Measurements from ENCODE around the gene MFNG.

MFNG gene

GRCh38 chr22:37442537-37442936, 43.6 kb downstream of the MFNG start:
- no peak overlapping the region for H3K27ac ChIP-seq
- no peak for TF ChIP-seq CTCF (IDR thresholded peaks at IDR 0.05)
- no peak for TF ChIP-seq ZFX (IDR thresholded peaks at IDR 0.05; ENCODE audit: borderline replicate concordance)

GRCh38 chr22:37442135-37442534, 44.0 kb downstream of the MFNG start:
- H3K27ac ChIP-seq, result no peak overlapping the region
- TF ChIP-seq CTCF (IDR thresholded peaks at IDR 0.05) (no peak), ZFX (IDR thresholded peaks at IDR 0.05; ENCODE audit: borderline replicate concordance) (no peak)

GRCh38 chr22:37440875-37441274, 45.3 kb downstream of the MFNG start:
- no peak overlapping the region for H3K27ac ChIP-seq
- TF ChIP-seq CTCF (IDR thresholded peaks at IDR 0.05) (no peak), ZFX (IDR thresholded peaks at IDR 0.05; ENCODE audit: borderline replicate concordance) (no peak)

GRCh38 chr22:37439347-37439746, 46.8 kb downstream of the MFNG start:
- H3K27ac ChIP-seq, result no peak overlapping the region
- TF ChIP-seq CTCF (IDR thresholded peaks at IDR 0.05), result no peak
- no peak for TF ChIP-seq ZFX (IDR thresholded peaks at IDR 0.05; ENCODE audit: borderline replicate concordance)

- H3K27ac ChIP-seq, result no peak overlapping the region
- TF ChIP-seq ZFX (IDR thresholded peaks at IDR 0.05; ENCODE audit: borderline replicate concordance) (no peak), CTCF (IDR thresholded peaks at IDR 0.05) (no peak)
These were observed 50.1 kb downstream of the MFNG start for GRCh38 chr22:37435970-37436603.

GRCh38 chr22:37433786-37434185, 52.4 kb downstream of the MFNG start:
- TF ChIP-seq ZFX (IDR thresholded peaks at IDR 0.05; ENCODE audit: borderline replicate concordance), result no peak
- TF ChIP-seq CTCF (IDR thresholded peaks at IDR 0.05), result no peak
- no peak overlapping the region for H3K27ac ChIP-seq

- TF ChIP-seq CTCF (IDR thresholded peaks at IDR 0.05), result no peak
- TF ChIP-seq ZFX (IDR thresholded peaks at IDR 0.05; ENCODE audit: borderline replicate concordance), result no peak
- H3K27ac ChIP-seq, result no peak overlapping the region
These were observed 53.5 kb downstream of the MFNG start for GRCh38 chr22:37432708-37433054.

All from 22Rv1 (cell line).